Suprapubic skin (tissue), 4 donors: Measurements from ENCODE around the gene RPS19BP1. TPM values are rescaled to one million over a fixed set of nuclear protein-coding genes. Genes with fewer than 3 reads are reported as not detected.

ENCODE experiments used
- DNase-seq, 2 donors: peaks; one replicate each; pipeline ENCODE4 v3.0.0-alpha.2; 2019; ENCODE audit warnings: low spot score in 2 of 2
- H3K27ac ChIP-seq: fragments of 200-600 bp; sonication (generic); one replicate; pipeline ENCODE4 v1.5.1; 2019
- H3K27me3 ChIP-seq: fragments of 200-600 bp; sonication (generic); one replicate; pipeline ENCODE4 v1.5.1; 2019
- H3K36me3 ChIP-seq: fragments of 200-600 bp; sonication (generic); one replicate; pipeline ENCODE4 v1.5.1; 2019
- H3K4me1 ChIP-seq: fragments of 200-600 bp; sonication (generic); one replicate; pipeline ENCODE4 v1.5.1; 2019
- H3K4me3 ChIP-seq: fragments of 200-600 bp; sonication (generic); one replicate; pipeline ENCODE4 v1.5.1; 2019; ENCODE audit warnings: mild to moderate bottlenecking
- H3K9me3 ChIP-seq: fragments of 200-600 bp; sonication (generic); one replicate; pipeline ENCODE4 v1.5.1; 2019
- CTCF ChIP-seq, 2 donors: fragments of 200-600 bp in 1 of 2; fragments of 450-650 bp in 1 of 2; sonication (generic) in 1 of 2; IDR thresholded peaks; one replicate each; pipeline ENCODE4 v1.5.1; 2016 to 2019; ENCODE audit warnings: antibody characterized with exemption in 2 of 2, mild to moderate bottlenecking in 1 of 2, moderate library complexity in 1 of 2
- EP300 ChIP-seq: sonication (generic); formaldehyde crosslinking; IDR thresholded peaks from one replicate; pipeline ENCODE4 v1.6.1; 2017; ENCODE audit warnings: antibody characterized with exemption
- POLR2A ChIP-seq, 2 donors: fragments of 450-650 bp; IDR thresholded peaks; one replicate each; pipeline ENCODE4 v1.6.1; 2017; ENCODE audit warnings: antibody characterized with exemption in 2 of 2, mild to moderate bottlenecking in 2 of 2, moderate library complexity in 2 of 2
- POLR2AphosphoS5 ChIP-seq, 3 donors: sonication (generic); formaldehyde crosslinking; IDR thresholded peaks; one replicate each; pipeline ENCODE4 v1.6.1; 2017; ENCODE audit warnings: antibody characterized with exemption in 3 of 3
- WGBS: methylation state at CpG from one replicate; pipeline ENCODE4 v1.1.5; 2018; 5-methylcytosine and 5-hydroxymethylcytosine counted together
- total RNA-seq, 4 donors: library from RNA; depleted of rRNA; stranded (reverse); fragments of >200 nt; gene quantifications; one replicate each; pipeline ENCODE4 v1.1.0, GENCODE V29; 2016

RPS19BP1 gene
- total RNA-seq, 4 donors from 2014 or later, result 61.2 to 89.5 (median 80.6) TPM

- Histone ChIP-seq H3K27ac (no peak overlapping the region), H3K36me3 (no peaks in the 10 kb centered on the region), H3K9me3 (no peaks in the 10 kb centered on the region), H3K4me1 (peaks cover 14% of the 10 kb centered on the region), H3K27me3 (peaks cover 6% of the 10 kb centered on the region), H3K4me3 (no peak overlapping the region)
- DNase-seq, result no peak
- TF ChIP-seq CTCF (IDR thresholded peaks at IDR 0.05) (no peak), POLR2A (IDR thresholded peaks at IDR 0.05) (no peak)
- 49% methylated on average over 2 of the region's 2 CpGs for WGBS
These were observed 5.4 kb upstream of the RPS19BP1 start for GRCh38 chr22:39537975-39538374.

GRCh38 chr22:39536711-39537110 lies 4.2 kb upstream of the RPS19BP1 start:
- no peak for DNase-seq
- no peak overlapping the region for H3K27ac ChIP-seq
- peaks cover 21% of the 10 kb centered on the region for H3K4me1 ChIP-seq
- H3K27me3 ChIP-seq, result no peaks in the 10 kb centered on the region
- no peaks in the 10 kb centered on the region for H3K9me3 ChIP-seq
- WGBS, result 56% methylated on average over 7 of the region's 8 CpGs
- no peak overlapping the region for H3K4me3 ChIP-seq
- TF ChIP-seq POLR2A (IDR thresholded peaks at IDR 0.05) (no peak), EP300 (no peak), CTCF (IDR thresholded peaks at IDR 0.05) (no peak), POLR2AphosphoS5 (IDR thresholded peaks at IDR 0.05) (no peak)
- no peaks in the 10 kb centered on the region for H3K36me3 ChIP-seq

- Histone ChIP-seq H3K9me3 (no peaks in the 10 kb centered on the region), H3K4me1 (peaks cover 29% of the 10 kb centered on the region), H3K27me3 (no peaks in the 10 kb centered on the region), H3K4me3 (no peak overlapping the region), H3K27ac (no peak overlapping the region), H3K36me3 (no peaks in the 10 kb centered on the region)
- WGBS, result 89% methylated on average over 14 of the region's 15 CpGs
- no peak for DNase-seq
- TF ChIP-seq EP300, result no peak
- TF ChIP-seq POLR2AphosphoS5 (IDR thresholded peaks at IDR 0.05), result no peak
- TF ChIP-seq POLR2A (IDR thresholded peaks at IDR 0.05), result no peak
- no peak for TF ChIP-seq CTCF (IDR thresholded peaks at IDR 0.05)
These were observed 3.4 kb upstream of the RPS19BP1 start for GRCh38 chr22:39535831-39536449.

- no peaks in the 10 kb centered on the region for H3K27me3 ChIP-seq
- no peaks in the 10 kb centered on the region for H3K9me3 ChIP-seq
- TF ChIP-seq POLR2AphosphoS5 (IDR thresholded peaks at IDR 0.05) (no peak), EP300 (no peak), POLR2A (IDR thresholded peaks at IDR 0.05) (no peak), CTCF (IDR thresholded peaks at IDR 0.05) (no peak)
- no peak overlapping the region for H3K27ac ChIP-seq
- H3K4me1 ChIP-seq, result peaks cover 35% of the 10 kb centered on the region
- no peaks in the 10 kb centered on the region for H3K36me3 ChIP-seq
- WGBS, result 63% methylated on average over 4 of the region's 13 CpGs
- DNase-seq, result no peak
- no peak overlapping the region for H3K4me3 ChIP-seq
These were observed 2.8 kb upstream of the RPS19BP1 start for GRCh38 chr22:39535357-39535725.

GRCh38 chr22:39534591-39535356 lies 2.2 kb upstream of the RPS19BP1 start:
- Histone ChIP-seq H3K4me3 (peak overlapping the region; percentile 12), H3K27me3 (no peaks in the 10 kb centered on the region), H3K36me3 (peaks cover 1% of the 10 kb centered on the region), H3K4me1 (peaks cover 41% of the 10 kb centered on the region), H3K27ac (no peak overlapping the region), H3K9me3 (no peaks in the 10 kb centered on the region)
- peak; percentile 91 to 93 for DNase-seq
- peak; percentile 85 to 95 for TF ChIP-seq CTCF (IDR thresholded peaks at IDR 0.05)
- TF ChIP-seq POLR2A (IDR thresholded peaks at IDR 0.05), result no peak
- WGBS, result 6% methylated on average over 4 of the region's 41 CpGs
